DND-41 (cell line): ENCODE measurements around the gene SORCS1.

Experiments used
- ATAC-seq: fragments of 200-7000 bp; cut with Tn5 transposase; 3 replicates; pipeline ENCODE4 v1.9.1; 2021; ENCODE audit warnings: low read depth; ENCODE audit not compliant: insufficient read depth
- DNase-seq: peaks from one replicate; pipeline ENCODE4 v3.0.0-alpha.2; 2020
- H2AFZ ChIP-seq: 2 replicates; pipeline ENCODE4 v1.6.0; 2012; ENCODE audit warnings: low read depth, low read length
- H3K27ac ChIP-seq: 2 replicates; pipeline ENCODE4 v1.5.1; 2012; ENCODE audit warnings: low read length, inconsistent platforms
- H3K27me3 ChIP-seq: fragments of 200-600 bp; sonication (generic); 2 replicates; pipeline ENCODE4 v1.6.0; 2012; ENCODE audit warnings: low read length, mild to moderate bottlenecking, inconsistent platforms; ENCODE audit not compliant: insufficient read depth, poor library complexity
- H3K36me3 ChIP-seq: 2 replicates; pipeline ENCODE4 v1.5.1; 2012; ENCODE audit warnings: low read length, inconsistent platforms; ENCODE audit not compliant: insufficient read depth
- H3K4me1 ChIP-seq: 2 replicates; pipeline ENCODE4 v1.5.1; 2012; ENCODE audit warnings: mild to moderate bottlenecking, low read length; ENCODE audit not compliant: insufficient read depth
- H3K4me2 ChIP-seq: 2 replicates; pipeline ENCODE4 v1.6.0; 2012; ENCODE audit warnings: mild to moderate bottlenecking, moderate library complexity, low read length, inconsistent platforms; ENCODE audit not compliant: insufficient read depth
- H3K4me3 ChIP-seq, 2 experiments: fragments of 200-600 bp in 1 of 2; shearing (Covaris generic) in 1 of 2; 2 replicates each; pipeline ENCODE4 v1.5.1; 2012 to 2016; ENCODE audit warnings: inconsistent platforms in 2 of 2, low read length in 2 of 2, mild to moderate bottlenecking in 2 of 2, low read depth in 1 of 2, moderate library complexity in 1 of 2
- H3K79me2 ChIP-seq: 2 replicates; pipeline ENCODE4 v1.6.0; 2012; ENCODE audit warnings: low read length, inconsistent platforms; ENCODE audit not compliant: insufficient read depth
- H3K9ac ChIP-seq: 2 replicates; pipeline ENCODE4 v1.6.0; 2012; ENCODE audit warnings: low read depth, mild to moderate bottlenecking, inconsistent platforms, low read length, moderate library complexity
- H3K9me3 ChIP-seq: 2 replicates; pipeline ENCODE4 v1.5.1; 2012; ENCODE audit warnings: low read length, moderate library complexity, mild to moderate bottlenecking, inconsistent platforms; ENCODE audit not compliant: insufficient read depth, severe bottlenecking
- H4K20me1 ChIP-seq: 2 replicates; pipeline ENCODE4 v1.6.0; 2012; ENCODE audit warnings: low read length; ENCODE audit not compliant: insufficient read depth
- CTCF ChIP-seq: IDR thresholded peaks from 2 replicates; pipeline ENCODE4 v1.5.1; 2012; ENCODE audit warnings: borderline replicate concordance, low read length, moderate library complexity, mild to moderate bottlenecking; ENCODE audit not compliant: poor library complexity, severe bottlenecking; ENCODE audit errors: extremely low read depth
- EZH2 ChIP-seq: IDR thresholded peaks from 3 replicates; pipeline ENCODE4 v1.6.1; 2012; ENCODE audit warnings: borderline replicate concordance, low read depth, mild to moderate bottlenecking, moderate library complexity, low read length, inconsistent platforms; ENCODE audit not compliant: severe bottlenecking

Gene SORCS1

GRCh38 chr10:106626371-106626770, 538.1 kb downstream of the SORCS1 start:
- no peak for DNase-seq
- TF ChIP-seq CTCF (no peak), EZH2 (no peak)
- H3K9ac ChIP-seq: no peak overlapping the region
- no peaks in the 10 kb centered on the region for H3K79me2 ChIP-seq
- no peaks in the 10 kb centered on the region for H3K36me3 ChIP-seq
- ATAC-seq: no peak
- H3K27me3 ChIP-seq: no peaks in the 10 kb centered on the region
- H3K27ac ChIP-seq: no peak overlapping the region
- no peak overlapping the region for H2AFZ ChIP-seq
- H3K4me1 ChIP-seq: no peaks in the 10 kb centered on the region
- H3K4me2 ChIP-seq: no peak overlapping the region
- H4K20me1 ChIP-seq: no peaks in the 10 kb centered on the region; the same call in 1 of the 2 replicates
- H3K9me3 ChIP-seq: no peaks in the 10 kb centered on the region
- no peak overlapping the region for H3K4me3 ChIP-seq

GRCh38 chr10:106625751-106626150, 538.8 kb downstream of the SORCS1 start:
- Histone ChIP-seq H3K27ac (no peak overlapping the region), H4K20me1 (no peaks in the 10 kb centered on the region; the same call in 1 of the 2 replicates), H3K27me3 (no peaks in the 10 kb centered on the region), H3K4me2 (no peak overlapping the region), H3K9ac (no peak overlapping the region), H2AFZ (no peak overlapping the region), H3K79me2 (no peaks in the 10 kb centered on the region), H3K9me3 (no peaks in the 10 kb centered on the region), H3K4me1 (no peaks in the 10 kb centered on the region), H3K36me3 (no peaks in the 10 kb centered on the region), H3K4me3 (no peak overlapping the region)
- DNase-seq (no peak), ATAC-seq (no peak)
- TF ChIP-seq EZH2 (no peak), CTCF (no peak)

GRCh38 chr10:106619346-106619745, 545.2 kb downstream of the SORCS1 start:
- TF ChIP-seq CTCF (no peak), EZH2 (no peak)
- Histone ChIP-seq H3K36me3 (no peaks in the 10 kb centered on the region), H3K27me3 (no peaks in the 10 kb centered on the region), H3K4me1 (no peaks in the 10 kb centered on the region), H3K4me2 (no peak overlapping the region), H3K79me2 (no peaks in the 10 kb centered on the region), H3K9me3 (no peaks in the 10 kb centered on the region), H3K27ac (no peak overlapping the region), H3K4me3 (no peak overlapping the region), H2AFZ (no peak overlapping the region), H4K20me1 (no peaks in the 10 kb centered on the region), H3K9ac (no peak overlapping the region)
- no peak for ATAC-seq
- DNase-seq: no peak

GRCh38 chr10:106618646-106619045, 545.9 kb downstream of the SORCS1 start:
- Histone ChIP-seq H2AFZ (no peak overlapping the region), H3K27ac (no peak overlapping the region)
- ATAC-seq: no peak

More at GRCh38 chr10:106618646-106619045, 545.9 kb downstream of the SORCS1 start:
- DNase-seq: no peak
- no peaks in the 10 kb centered on the region for H3K36me3 ChIP-seq
- H3K27me3 ChIP-seq: no peaks in the 10 kb centered on the region
- no peak for TF ChIP-seq EZH2
- no peak for TF ChIP-seq CTCF
- no peak overlapping the region for H3K4me2 ChIP-seq
- H3K9me3 ChIP-seq: no peaks in the 10 kb centered on the region
- H4K20me1 ChIP-seq: no peaks in the 10 kb centered on the region
- H3K9ac ChIP-seq: no peak overlapping the region
- no peak overlapping the region for H3K4me3 ChIP-seq
- no peaks in the 10 kb centered on the region for H3K4me1 ChIP-seq
- no peaks in the 10 kb centered on the region for H3K79me2 ChIP-seq
